AG04450 (cell line): ENCODE measurements around the gene TRPM1. TPM values are rescaled to one million over a fixed set of nuclear protein-coding genes. Genes with fewer than 3 reads are reported as not detected.
"Not testable (repeated sequence)": the region's sequence is repeated elsewhere in the genome, so short reads cannot be mapped to it uniquely, and the experiment has no call there.

Experiments used
- CTCF ChIA-PET: fragments of 300-600, 350-600 bp; formaldehyde crosslinking; extraction: SDS; loops from one replicate; lab custom pipeline; 2022; ENCODE audit warnings: antibody characterized with exemption, inconsistent platforms; lab: Charles Lee
- POLR2A ChIA-PET: fragments of 350-600 bp; formaldehyde crosslinking; extraction: SDS; loops from one replicate; lab custom pipeline; 2021; ENCODE audit warnings: antibody characterized with exemption, inconsistent platforms; lab: Yijun Ruan, JAX
- DNase-seq: peaks from one replicate; pipeline ENCODE4 v3.0.0-alpha.2; 2011; ENCODE audit warnings: low read depth, low spot score
- H3K27ac ChIP-seq: one replicate; pipeline ENCODE4 v1.5.1; 2012; ENCODE audit warnings: low read depth, low read length, control low read depth
- H3K27me3 ChIP-seq: one replicate; pipeline ENCODE4 v1.6.0; 2012; ENCODE audit warnings: low read length; ENCODE audit not compliant: control insufficient read depth, insufficient read depth
- H3K4me3 ChIP-seq: 2 replicates; pipeline ENCODE4 v1.5.1; 2011; ENCODE audit warnings: mild to moderate bottlenecking, low read depth, low read length, control low read depth
- H3K9me3 ChIP-seq: 2 replicates; pipeline ENCODE4 v1.5.1; 2012; ENCODE audit warnings: low read length; ENCODE audit not compliant: control insufficient read depth, insufficient read depth
- CTCF ChIP-seq: IDR thresholded peaks from 2 replicates; pipeline ENCODE4 v1.5.1; 2011; ENCODE audit warnings: low read depth, low read length, control low read depth, inconsistent platforms
- polyA plus RNA-seq: library from polyadenylated mRNA; depleted of rRNA; stranded (reverse); fragments of >200 nt; gene quantifications from 2 replicates; pipeline ENCODE4 v1.2.3, GENCODE V29; 2011

TRPM1 gene
- polyA plus RNA-seq, 1 experiment = not detected

DNA sequence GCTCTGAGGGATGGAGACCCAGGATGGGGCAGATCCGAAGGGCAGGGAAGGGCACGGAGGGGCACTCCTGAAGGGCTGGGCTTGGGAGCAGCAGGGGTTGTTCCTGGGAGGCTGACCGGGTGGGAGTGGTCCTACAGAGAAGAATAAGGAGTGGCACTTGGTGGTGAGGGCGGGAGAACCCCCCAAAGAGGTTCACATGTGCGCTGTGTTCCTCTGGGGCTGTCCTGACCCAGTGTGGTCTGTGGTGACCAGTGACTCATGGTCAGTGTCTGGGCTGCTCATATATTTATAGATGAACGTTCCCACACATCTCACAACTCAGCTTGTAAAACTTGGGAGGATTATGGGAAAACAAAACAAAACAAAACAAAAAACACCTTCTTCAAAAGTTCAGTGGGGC is 10.0 kb downstream of the TRPM1 start:
- H3K9me3 ChIP-seq = no peaks in the 10 kb centered on the region; the same call in 1 of the 2 replicates
- no peak overlapping the region for H3K4me3 ChIP-seq
- no peak overlapping the region for H3K27ac ChIP-seq
- no peak for DNase-seq
- CTCF ChIA-PET = no interaction called here
- no peak for TF ChIP-seq CTCF
- POLR2A ChIA-PET = interaction anchor here (1.3 kb wide), 1 partner anchor 17 kb away, joined by 3 read pairs; no protein-coding TSS in a partner anchor
- peaks cover under 1% of the 10 kb centered on the region for H3K27me3 ChIP-seq

GRCh38 chr15:31090766-31091165 is 10.8 kb downstream of the TRPM1 start:
- no peak for TF ChIP-seq CTCF
- DNase-seq = no peak
- POLR2A ChIA-PET = no interaction called here
- Histone ChIP-seq H3K27me3 (no peaks in the 10 kb centered on the region), H3K27ac (no peak overlapping the region), H3K4me3 (no peak overlapping the region), H3K9me3 (no peaks in the 10 kb centered on the region; the same call in 1 of the 2 replicates)
- CTCF ChIA-PET = no interaction called here

DNA sequence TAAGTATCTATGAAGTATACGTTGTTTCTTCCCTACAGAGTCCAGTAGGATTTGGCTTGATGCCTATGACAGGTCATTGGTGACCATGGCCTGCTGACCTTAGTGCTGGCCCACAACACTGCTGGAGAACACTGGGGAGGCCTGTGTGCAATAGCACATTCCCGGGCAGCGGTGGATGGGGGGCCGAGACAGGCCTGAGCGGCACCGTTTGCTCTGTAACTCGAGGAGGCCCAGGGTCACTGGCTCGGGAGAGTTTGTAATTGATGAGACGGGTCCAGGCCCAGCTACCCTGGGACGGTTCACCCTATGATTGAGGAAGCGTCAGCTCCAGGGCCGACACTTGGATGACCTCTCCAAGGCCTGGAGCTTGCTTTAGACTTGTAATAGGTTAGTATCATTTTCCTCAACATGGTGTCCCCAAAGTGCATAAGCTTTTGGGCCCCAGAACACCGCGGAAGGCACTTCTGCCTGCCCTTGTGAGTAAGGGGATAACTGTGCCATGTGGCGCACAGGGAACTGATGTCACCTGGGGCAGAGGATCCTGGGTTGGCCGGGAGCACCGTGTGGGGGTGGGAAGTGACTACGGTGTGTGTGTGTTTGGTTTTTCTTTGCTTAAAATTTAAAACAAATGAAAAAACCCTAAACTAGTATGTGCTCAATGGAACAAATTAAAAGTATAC is 12.0 kb downstream of the TRPM1 start:
- CTCF ChIA-PET = no interaction called here

GRCh38 chr15:31088672-31089367 is 12.7 kb downstream of the TRPM1 start:
- TF ChIP-seq CTCF = no peak
- Histone ChIP-seq H3K27ac (no peak overlapping the region), H3K27me3 (no peaks in the 10 kb centered on the region), H3K9me3 (no peaks in the 10 kb centered on the region; the same call in 1 of the 2 replicates), H3K4me3 (no peak overlapping the region)
- ChIA-PET POLR2A (no interaction called here), CTCF (no interaction called here)
- DNase-seq = no peak

More for the DNA sequence above, 12.0 kb downstream of the TRPM1 start:
- Histone ChIP-seq H3K27ac (no peak overlapping the region), H3K27me3 (no peaks in the 10 kb centered on the region), H3K4me3 (no peak overlapping the region), H3K9me3 (no peaks in the 10 kb centered on the region; the same call in 1 of the 2 replicates)
- no peak for DNase-seq
- TF ChIP-seq CTCF = no peak
- POLR2A ChIA-PET = no interaction called here

DNA sequence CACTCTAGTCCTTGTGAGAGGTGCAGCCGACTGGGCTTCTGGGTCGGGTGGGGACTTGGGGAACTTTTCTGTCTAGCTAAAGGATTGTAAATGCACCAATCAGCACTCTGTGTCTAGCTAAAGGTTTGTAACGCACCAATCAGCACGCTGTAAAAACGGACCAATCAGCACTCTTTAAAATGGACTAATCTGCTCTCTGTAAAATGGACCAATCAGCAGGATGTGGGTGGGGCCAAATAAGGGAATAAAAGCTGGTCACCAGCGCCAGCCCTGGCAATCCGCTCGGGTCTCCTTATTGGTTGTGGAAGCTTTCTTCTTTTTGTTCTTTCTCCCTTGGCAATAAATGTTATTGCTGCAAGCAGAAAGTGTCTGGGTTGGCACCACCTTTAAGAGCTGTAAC is 13.5 kb downstream of the TRPM1 start:
- POLR2A ChIA-PET = not testable (repeated sequence)

More for the DNA sequence above, 13.5 kb downstream of the TRPM1 start:
- H3K27ac ChIP-seq, H3K9me3 ChIP-seq, DNase-seq, H3K4me3 ChIP-seq, H3K27me3 ChIP-seq, CTCF ChIA-PET: not testable (repeated sequence)
